SK-N-MC (cell line): ENCODE results near the gene AHCYL1.
A peak's percentile ranks its signal among the peaks of the same experiment; 100 is the strongest.

Experiments
- DNase-seq: peaks from one replicate; pipeline ENCODE4 v3.0.0-alpha.2; 2011; ENCODE audit warnings: low read depth, low spot score
- H3K27ac ChIP-seq: fragments of 200-600 bp; sonication (generic); 2 replicates; pipeline ENCODE4 v1.5.1; 2016; ENCODE audit warnings: mixed run types
- H3K36me3 ChIP-seq: fragments of 200-600 bp; sonication (generic); 2 replicates; pipeline ENCODE4 v1.6.1; 2017; ENCODE audit warnings: antibody characterized with exemption, low read length, mixed read lengths; ENCODE audit not compliant: insufficient read depth
- H3K4me3 ChIP-seq: fragments of 200-600 bp; sonication (generic); 2 replicates; pipeline ENCODE4 v1.5.1; 2016
- H3K9ac ChIP-seq: fragments of 200-600 bp; sonication (generic); 2 replicates; pipeline ENCODE4 v1.8.0; 2017; ENCODE audit warnings: mixed run types, mixed read lengths; ENCODE audit not compliant: insufficient read length
- H3K9me3 ChIP-seq: fragments of 200-600 bp; sonication (generic); 2 replicates; pipeline ENCODE4 v1.6.1; 2017; ENCODE audit warnings: low read depth, mild to moderate bottlenecking, antibody characterized with exemption, low read length, moderate library complexity, mixed read lengths
- EZH2 ChIP-seq: fragments of 200-600 bp; sonication (generic); IDR thresholded peaks from one replicate; pipeline ENCODE4 v1.6.1; 2017; ENCODE audit warnings: antibody characterized with exemption
- FOXP2 ChIP-seq: optimal IDR thresholded peaks from 2 replicates; pipeline ENCODE3; 2011; ENCODE audit warnings: mild to moderate bottlenecking, moderate library complexity; ENCODE audit not compliant: insufficient read depth; ENCODE audit errors: extremely low read length, control extremely low read depth
- POLR2AphosphoS5 ChIP-seq: IDR thresholded peaks from 2 replicates; pipeline ENCODE4 v1.6.1; 2012; ENCODE audit warnings: mild to moderate bottlenecking, low read depth, low read length, borderline replicate concordance

AHCYL1 gene

DNA sequence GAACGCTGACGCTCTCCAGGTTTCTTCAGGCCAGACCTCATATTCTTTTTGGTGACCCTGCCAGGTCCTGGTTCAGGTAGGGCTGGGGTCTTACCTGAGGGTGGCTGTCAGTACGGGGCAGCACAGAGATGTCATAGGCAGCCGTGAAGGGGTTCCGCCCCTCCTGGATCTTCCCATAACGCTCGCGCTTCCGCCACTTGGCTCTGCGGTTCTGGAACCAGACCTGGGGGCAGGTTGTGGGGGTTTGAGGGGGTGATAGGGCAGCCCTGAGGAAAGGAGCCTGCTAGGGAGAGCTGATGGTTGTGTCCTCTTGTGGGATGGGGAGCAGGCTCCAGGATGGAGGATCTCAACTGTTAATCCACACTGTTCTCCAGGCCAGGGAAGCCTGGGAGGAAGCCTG lies 76.8 kb downstream of the AHCYL1 start:
- no peak overlapping the region for H3K9ac ChIP-seq
- no peak for DNase-seq
- no peak overlapping the region for H3K4me3 ChIP-seq
- no peaks in the 10 kb centered on the region for H3K9me3 ChIP-seq
- H3K27ac ChIP-seq = 0 out of 2 replicates have a peak overlapping the region, but pooled peaks have one; percentile 40
- H3K36me3 ChIP-seq = peaks cover 30% of the 10 kb centered on the region; the same call in 1 of the 2 replicates
- TF ChIP-seq POLR2AphosphoS5 (no peak), FOXP2 (no peak), EZH2 (no peak)

DNA sequence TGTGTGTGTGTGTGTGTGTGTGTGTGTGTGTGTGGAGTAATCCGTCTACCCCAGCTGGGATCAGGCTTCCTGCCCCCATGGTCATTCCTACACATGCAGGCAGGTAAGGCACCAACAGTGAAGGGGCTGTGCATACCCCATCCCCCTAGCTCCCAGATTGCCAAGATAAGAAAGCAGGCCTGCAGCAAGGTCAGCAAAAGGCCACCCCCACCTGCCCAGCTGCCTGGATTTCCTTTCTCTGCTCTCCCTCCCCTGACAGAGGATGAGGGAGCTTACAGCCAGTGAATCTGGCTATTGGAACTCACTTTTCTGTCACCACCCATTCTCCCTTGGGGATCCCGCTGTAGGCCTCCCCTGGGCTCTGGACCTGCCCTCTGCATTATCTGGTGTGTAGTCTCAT lies 78.0 kb downstream of the AHCYL1 start:
- no peak overlapping the region for H3K4me3 ChIP-seq
- no peak for DNase-seq
- TF ChIP-seq POLR2AphosphoS5 (no peak), EZH2 (no peak), FOXP2 (no peak)
- peaks cover 27% of the 10 kb centered on the region; the same call in 1 of the 2 replicates for H3K36me3 ChIP-seq
- H3K9me3 ChIP-seq = no peaks in the 10 kb centered on the region
- peak overlapping the region; percentile 46; the same call in 1 of the 2 replicates for H3K27ac ChIP-seq
- no peak overlapping the region for H3K9ac ChIP-seq

DNA sequence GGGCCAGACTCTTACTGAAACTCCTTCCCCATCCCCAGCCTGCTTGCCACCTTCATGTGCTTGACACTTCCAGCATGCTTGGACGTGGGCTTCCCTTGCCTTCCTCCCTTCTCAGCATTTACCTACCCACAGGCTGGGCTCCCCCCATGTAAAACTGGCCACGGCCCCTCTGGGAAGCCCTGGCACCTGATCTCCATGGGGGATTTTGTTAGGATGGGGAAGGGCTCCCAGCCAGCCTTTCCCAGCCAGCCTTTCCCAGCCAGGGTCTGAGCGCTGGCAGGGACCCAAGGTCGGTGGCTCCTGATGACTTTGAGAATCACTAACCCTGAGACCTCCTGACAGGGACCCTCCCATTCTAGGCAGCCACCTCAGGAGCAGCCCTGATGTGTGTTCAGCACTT lies 79.2 kb downstream of the AHCYL1 start:
- no peak overlapping the region for H3K27ac ChIP-seq
- TF ChIP-seq EZH2 = no peak
- no peak for TF ChIP-seq POLR2AphosphoS5
- TF ChIP-seq FOXP2 = no peak

DNA sequence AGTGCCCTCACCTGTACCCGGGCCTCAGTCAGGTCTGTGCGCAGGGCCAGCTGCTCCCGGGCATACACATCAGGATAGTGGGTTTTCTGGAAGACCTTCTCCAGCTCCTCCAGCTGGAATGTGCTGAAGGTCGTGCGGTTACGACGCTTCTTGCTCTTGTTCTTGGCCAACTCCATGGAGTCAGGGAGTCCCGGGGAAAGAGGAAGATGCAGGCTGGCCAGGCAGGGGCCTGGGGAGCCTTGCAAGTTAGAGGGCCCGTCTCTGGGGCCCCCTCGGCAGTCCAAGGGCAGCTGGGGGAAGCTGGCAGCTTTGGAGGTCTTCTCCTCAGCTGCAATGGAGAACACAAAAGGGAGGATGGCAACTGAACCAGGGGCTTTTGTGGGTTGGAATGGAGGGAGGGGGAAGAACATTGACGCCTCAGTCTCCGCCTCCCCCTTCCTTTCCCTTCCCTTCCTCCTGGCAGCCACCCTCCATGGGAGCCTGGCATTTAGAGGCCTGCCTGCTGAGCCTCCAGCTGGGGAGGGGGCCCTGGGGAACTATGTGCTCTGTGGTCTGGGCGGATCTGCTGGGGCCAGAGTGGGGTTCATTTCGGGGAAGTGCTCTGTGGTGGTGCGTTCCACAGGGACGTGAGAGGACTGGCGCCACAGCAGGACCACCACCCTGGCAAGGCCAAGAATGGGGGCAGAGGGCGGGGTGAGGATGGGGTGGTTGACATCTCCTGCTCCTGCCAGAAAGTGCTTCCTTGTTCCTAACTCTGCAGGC lies 80.2 kb downstream of the AHCYL1 start:
- peak overlapping the region; percentile 86 for H3K27ac ChIP-seq
- H3K9ac ChIP-seq = peak overlapping the region; percentile 20
- H3K9me3 ChIP-seq = no peaks in the 10 kb centered on the region
- H3K36me3 ChIP-seq = peaks cover 38% of the 10 kb centered on the region; the same call in 1 of the 2 replicates
- no peak for TF ChIP-seq FOXP2
- TF ChIP-seq EZH2 = no peak
- TF ChIP-seq POLR2AphosphoS5 = no peak
- H3K4me3 ChIP-seq = peak overlapping the region; percentile 61
- no peak for DNase-seq

More for the DNA sequence above, 79.2 kb downstream of the AHCYL1 start:
- H3K4me3 ChIP-seq = no peak overlapping the region
- peaks cover 31% of the 10 kb centered on the region; the same call in 1 of the 2 replicates for H3K36me3 ChIP-seq
- no peak overlapping the region for H3K9ac ChIP-seq
- DNase-seq = no peak
- H3K9me3 ChIP-seq = no peaks in the 10 kb centered on the region

DNA sequence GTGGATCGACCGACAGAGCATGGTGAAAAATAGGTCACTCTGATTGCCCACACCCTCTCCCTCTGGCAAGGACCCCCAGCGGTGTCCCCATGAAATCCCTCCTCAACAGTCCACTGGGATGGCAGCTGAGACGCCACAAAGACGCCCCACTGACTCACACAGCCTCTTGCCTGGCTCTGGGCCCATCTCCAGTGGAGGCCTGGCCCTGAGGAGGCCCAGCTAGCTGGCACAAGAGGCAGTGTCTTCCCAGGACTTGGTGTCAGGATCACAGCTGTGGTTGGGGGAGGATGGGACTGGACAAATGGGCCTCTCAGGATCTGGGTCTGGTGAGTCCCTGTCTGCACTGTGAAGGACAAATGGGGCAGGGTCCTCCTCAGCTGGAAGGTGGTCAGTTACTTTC lies 81.3 kb downstream of the AHCYL1 start:
- Histone ChIP-seq H3K4me3 (peak overlapping the region; percentile 61), H3K36me3 (peaks cover 32% of the 10 kb centered on the region; the same call in 1 of the 2 replicates), H3K9ac (peak overlapping the region; percentile 20), H3K27ac (peak overlapping the region; percentile 86), H3K9me3 (no peaks in the 10 kb centered on the region)
- TF ChIP-seq FOXP2 = no peak
- DNase-seq = no peak

DNA sequence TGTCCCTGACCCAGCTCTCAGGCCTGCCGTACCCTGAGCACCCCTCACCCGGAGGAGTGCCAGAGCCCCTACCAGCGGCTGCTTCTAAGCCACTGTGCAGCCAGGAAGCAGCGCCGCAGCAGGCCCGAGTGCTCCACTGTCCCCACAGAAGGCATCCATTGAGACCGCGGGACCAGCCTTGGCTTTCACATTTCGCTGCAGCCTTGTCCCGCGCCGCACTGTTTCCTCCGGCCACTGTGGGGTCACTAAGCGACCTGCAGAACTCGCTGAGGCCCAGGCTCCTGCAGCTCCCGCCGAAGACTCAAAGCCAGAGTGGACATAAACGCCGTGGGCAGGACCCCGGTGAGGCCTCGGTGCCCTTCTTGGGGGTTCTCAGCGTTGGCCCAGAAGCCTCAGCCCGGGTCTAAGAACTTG lies 82.9 kb downstream of the AHCYL1 start:
- no peak overlapping the region; the same call in 1 of the 2 replicates for H3K27ac ChIP-seq
- TF ChIP-seq EZH2 (no peak), FOXP2 (no peak), POLR2AphosphoS5 (no peak)
- DNase-seq = no peak
- H3K9me3 ChIP-seq = no peaks in the 10 kb centered on the region
- no peak overlapping the region for H3K9ac ChIP-seq
- H3K36me3 ChIP-seq = peaks cover 32% of the 10 kb centered on the region; the same call in 1 of the 2 replicates
- no peak overlapping the region for H3K4me3 ChIP-seq

DNA sequence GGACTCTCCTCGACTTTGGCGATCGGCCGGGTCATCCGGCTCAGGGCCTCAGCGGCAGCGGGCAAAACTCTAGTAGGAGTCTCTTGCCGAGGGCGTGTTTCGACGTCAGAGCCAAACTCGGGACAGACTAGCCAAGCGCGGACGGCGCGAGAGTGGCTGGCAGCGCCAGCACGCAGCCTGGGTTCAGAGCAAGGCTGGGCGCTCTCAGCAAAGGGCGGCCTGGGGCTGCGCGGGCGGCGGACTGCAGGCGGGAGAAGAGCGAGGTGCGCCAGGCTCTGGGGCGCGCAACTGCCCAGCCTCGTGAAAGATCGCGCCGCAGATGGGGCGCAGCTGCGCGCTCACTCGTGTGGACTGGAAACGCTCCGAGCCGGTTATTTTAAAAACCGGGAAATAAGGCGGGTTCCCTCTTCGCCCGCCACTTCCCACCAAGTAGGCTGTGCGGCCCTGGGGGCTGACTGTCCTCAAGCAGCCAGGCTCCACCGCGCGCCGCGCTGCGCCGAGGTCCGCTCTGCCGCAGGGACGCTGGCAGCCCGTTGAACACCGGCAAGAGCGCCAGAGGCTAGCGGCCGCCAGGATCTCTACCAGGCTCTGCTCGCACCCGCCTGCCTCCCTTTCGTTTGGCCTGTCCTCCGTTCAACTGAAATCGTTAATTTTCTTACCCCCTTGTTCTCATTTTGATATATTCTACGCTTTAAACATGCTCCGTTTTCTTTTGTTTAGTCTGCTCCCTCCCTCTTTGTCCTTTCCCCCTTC lies 83.5 kb downstream of the AHCYL1 start:
- DNase-seq = no peak
- H3K9me3 ChIP-seq = no peaks in the 10 kb centered on the region
- peaks cover 32% of the 10 kb centered on the region; the same call in 1 of the 2 replicates for H3K36me3 ChIP-seq
- H3K9ac ChIP-seq = no peak overlapping the region
- no peak overlapping the region for H3K4me3 ChIP-seq
- H3K27ac ChIP-seq = no peak overlapping the region
- TF ChIP-seq POLR2AphosphoS5 (no peak), EZH2 (no peak), FOXP2 (no peak)

DNA sequence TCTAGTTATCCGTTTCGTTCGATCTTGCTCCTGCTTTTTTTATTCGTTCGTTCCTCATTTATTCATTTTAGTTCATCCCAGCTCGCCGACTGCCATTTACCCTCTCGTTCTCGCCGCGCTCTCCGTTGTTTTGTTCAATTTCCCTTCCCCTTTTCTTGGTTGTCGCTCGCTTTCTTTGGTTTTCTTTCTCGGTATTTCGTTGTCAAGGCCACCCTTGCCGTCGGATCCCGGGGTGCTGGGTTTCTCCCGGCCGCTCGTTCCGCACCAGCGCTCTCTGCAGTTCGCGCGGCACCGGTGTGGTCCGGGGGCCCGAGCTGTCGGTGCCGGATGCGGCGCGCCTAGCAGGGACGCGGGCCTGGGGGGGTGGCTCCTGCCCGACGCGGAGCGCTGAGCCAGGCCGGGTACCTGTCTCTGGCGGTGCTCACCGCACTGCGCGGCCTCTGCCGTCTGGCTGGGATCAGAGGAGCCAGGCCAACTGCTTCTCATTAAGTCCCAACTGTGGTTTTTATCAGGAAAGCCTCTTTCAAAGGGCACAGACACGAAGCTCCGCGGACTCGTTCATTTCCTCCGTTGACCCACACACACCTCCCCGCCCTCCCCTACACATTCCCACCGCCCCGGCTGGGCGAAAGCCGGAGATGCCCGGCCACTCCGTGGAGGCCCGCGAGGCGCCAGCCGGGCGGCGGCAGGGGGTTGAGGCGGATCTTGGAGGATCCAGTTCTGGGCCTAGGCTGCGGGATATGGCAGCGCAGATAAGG lies 84.3 kb downstream of the AHCYL1 start:
- H3K9ac ChIP-seq = peak overlapping the region; percentile 96
- H3K36me3 ChIP-seq = peaks cover 30% of the 10 kb centered on the region; the same call in 1 of the 2 replicates
- H3K4me3 ChIP-seq = peak overlapping the region; percentile 97
- no peak overlapping the region; the same call in 1 of the 2 replicates for H3K27ac ChIP-seq
- no peak for DNase-seq
- H3K9me3 ChIP-seq = no peaks in the 10 kb centered on the region
- TF ChIP-seq EZH2 (no peak), POLR2AphosphoS5 (no peak)
